Measurements from ENCODE around the gene ZNF500. TPM values are rescaled to one million over a fixed set of nuclear protein-coding genes. Genes with fewer than 3 reads are reported as not detected.
"Not testable (repeated sequence)": the region's sequence is repeated elsewhere in the genome, so short reads cannot be mapped to it uniquely, and the experiment has no call there.

The ZNF500 gene
- total RNA-seq, 1 experiment from 2014 or later = 18.3 TPM

- Mint-ChIP-seq H3K36me3 (ENCODE audit: insufficient read depth in 1 of 3, low read depth in 3 of 3) (no peaks in the 10 kb centered on the region), H3K4me3 (no peak overlapping the region), H3K27ac (no peak overlapping the region), H3K27me3 (ENCODE audit: low read depth) (no peaks in the 10 kb centered on the region; the same call in 1 of the 2 replicates), H3K9me3 (no peaks in the 10 kb centered on the region; a peak in 1 of 5 replicates), H3K4me1 (peaks cover 15 to 24% of the 10 kb centered on the region in 2 experiments)
- Histone ChIP-seq H3K23ac (ENCODE audit: insufficient read length, low read depth, low read length) (no peak overlapping the region), H2BK15ac (ENCODE audit: low read depth, low read length) (no peak overlapping the region), H3K27me3 (ENCODE audit: insufficient read depth, low read length) (no peaks in the 10 kb centered on the region; the same call in 1 of the 2 replicates), H2BK5ac (ENCODE audit: insufficient read length, low read length) (no peak overlapping the region), H3K4ac (ENCODE audit: low read depth, low read length) (no peak overlapping the region), H3K9me3 (ENCODE audit: control insufficient read depth, low read depth, low read length) (no peaks in the 10 kb centered on the region), H4K20me1 (ENCODE audit: control insufficient read depth, insufficient read depth, insufficient read length) (no peaks in the 10 kb centered on the region), H3T11ph (ENCODE audit: low read length) (no peak overlapping the region), H4K8ac (replicated peaks; ENCODE audit: insufficient read length, low read depth, low read length) (no peak overlapping the region), H3K9ac (ENCODE audit: extremely low read depth, insufficient read length, low read length) (no peak overlapping the region), H2BK120ac (ENCODE audit: low read depth, low read length, poor library complexity, severe bottlenecking) (no peak overlapping the region), H2AK5ac (ENCODE audit: insufficient read length, low read length) (no peak overlapping the region), H3K4me2 (ENCODE audit: insufficient read depth, insufficient read length, low read length) (no peak overlapping the region), H3K27ac (ENCODE audit: insufficient read length, low read depth, low read length) (no peak overlapping the region), H4K91ac (ENCODE audit: insufficient read length, low read depth, low read length) (no peak overlapping the region), H3K79me1 (ENCODE audit: insufficient read depth, low read depth, low read length, poor library complexity, severe bottlenecking) (no peaks in the 10 kb centered on the region), H2AFZ (ENCODE audit: low read length) (no peak overlapping the region), H2BK20ac (ENCODE audit: low read depth, low read length, poor library complexity, severe bottlenecking) (no peak overlapping the region), H4K5ac (ENCODE audit: insufficient read length, low read depth, low read length) (no peak overlapping the region), H3K18ac (ENCODE audit: insufficient read length, low read depth, low read length) (no peak overlapping the region), H3K56ac (ENCODE audit: insufficient read length, low read depth, low read length) (no peak overlapping the region), H3K14ac (ENCODE audit: insufficient read depth, low read length) (no peak overlapping the region), H3K23me2 (ENCODE audit: insufficient read length, low read depth, low read length, poor library complexity, severe bottlenecking) (no peaks in the 10 kb centered on the region), H3K79me2 (ENCODE audit: insufficient read depth, low read length) (no peaks in the 10 kb centered on the region), H2BK12ac (ENCODE audit: insufficient read length, low read depth, low read length) (no peak overlapping the region), H3K4me1 (ENCODE audit: insufficient read depth, low read length) (peaks cover 3% of the 10 kb centered on the region; the same call in 1 of the 2 replicates)
- TF ChIP-seq CTCF (conservative IDR thresholded peaks at IDR 0.05) = no peak
- WGBS (ENCODE audit: extremely low coverage, insufficient read length, low lambda C conversion rate) = no CpG with 5 or more reads among the region's 23 CpGs
- DNase-seq = no peak
Observed at GRCh38 chr16:4785758-4786433, 18.9 kb upstream of the ZNF500 start.

GRCh38 chr16:4784444-4784987 is 17.6 kb upstream of the ZNF500 start:
- not testable (repeated sequence) for H2BK12ac ChIP-seq (ENCODE audit: insufficient read length, low read depth, low read length); H3T11ph ChIP-seq (ENCODE audit: low read length); H2BK15ac ChIP-seq (ENCODE audit: low read depth, low read length); H3K18ac ChIP-seq (ENCODE audit: insufficient read length, low read depth, low read length); H3K79me2 ChIP-seq (ENCODE audit: insufficient read depth, low read length); H4K8ac ChIP-seq (replicated peaks; ENCODE audit: insufficient read length, low read depth, low read length); H3K27me3 Mint-ChIP-seq (ENCODE audit: low read depth); H3K9me3 ChIP-seq (ENCODE audit: control insufficient read depth, low read depth, low read length); H3K4me1 ChIP-seq (ENCODE audit: insufficient read depth, low read length); H2BK120ac ChIP-seq (ENCODE audit: low read depth, low read length, poor library complexity, severe bottlenecking); H3K4me2 ChIP-seq (ENCODE audit: insufficient read depth, insufficient read length, low read length); DNase-seq; H3K14ac ChIP-seq (ENCODE audit: insufficient read depth, low read length); H4K91ac ChIP-seq (ENCODE audit: insufficient read length, low read depth, low read length); H3K23me2 ChIP-seq (ENCODE audit: insufficient read length, low read depth, low read length, poor library complexity, severe bottlenecking); H3K27ac ChIP-seq (ENCODE audit: insufficient read length, low read depth, low read length); H3K4ac ChIP-seq (ENCODE audit: low read depth, low read length); H3K79me1 ChIP-seq (ENCODE audit: insufficient read depth, low read depth, low read length, poor library complexity, severe bottlenecking); H3K4me3 Mint-ChIP-seq; H3K36me3 Mint-ChIP-seq (ENCODE audit: insufficient read depth in 1 of 3, low read depth in 3 of 3); H4K5ac ChIP-seq (ENCODE audit: insufficient read length, low read depth, low read length); H2AK5ac ChIP-seq (ENCODE audit: insufficient read length, low read length); H3K9ac ChIP-seq (ENCODE audit: extremely low read depth, insufficient read length, low read length); H2AFZ ChIP-seq (ENCODE audit: low read length); H2BK5ac ChIP-seq (ENCODE audit: insufficient read length, low read length); H3K9me3 Mint-ChIP-seq; H4K20me1 ChIP-seq (ENCODE audit: control insufficient read depth, insufficient read depth, insufficient read length); H3K27me3 ChIP-seq (ENCODE audit: insufficient read depth, low read length); H3K56ac ChIP-seq (ENCODE audit: insufficient read length, low read depth, low read length); H3K23ac ChIP-seq (ENCODE audit: insufficient read length, low read depth, low read length)
- H2BK20ac ChIP-seq (ENCODE audit: low read depth, low read length, poor library complexity, severe bottlenecking) = peak overlapping the region; percentile 78
- H3K27ac Mint-ChIP-seq = peak overlapping the region; percentile 26 to 70 (median 47); a peak in 4 of 7 replicates
- peaks cover 15 to 24% of the 10 kb centered on the region in 2 experiments for H3K4me1 Mint-ChIP-seq
- WGBS (ENCODE audit: extremely low coverage, insufficient read length, low lambda C conversion rate) = no CpG with 5 or more reads among the region's 14 CpGs

All from H9 (cell line).